ENCODE data around the gene C3orf22.
"Not testable (repeated sequence)": the region's sequence is repeated elsewhere in the genome, so short reads cannot be mapped to it uniquely, and the experiment has no call there.

The C3orf22 gene

DNA sequence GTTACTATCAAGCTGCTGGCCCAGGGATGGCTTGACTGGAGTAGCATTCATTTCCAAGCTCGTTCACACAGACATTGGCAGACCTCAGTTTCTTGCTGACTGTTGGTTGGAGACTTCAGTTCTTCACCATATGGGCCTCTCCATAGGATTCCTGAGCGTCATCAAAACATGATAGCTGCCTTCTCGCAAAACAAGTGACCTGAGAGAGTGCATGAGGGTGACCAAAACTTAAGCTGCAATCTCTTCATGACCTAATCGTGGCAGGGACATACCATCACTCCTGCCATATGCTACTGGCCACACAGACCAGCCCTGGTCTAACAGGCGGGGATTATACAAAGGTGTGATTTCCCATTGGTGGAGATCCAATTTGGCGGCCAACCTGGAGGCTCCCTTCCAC is 46.0 kb upstream of the C3orf22 start:
- Histone ChIP-seq H3K27me3 (ENCODE audit: insufficient read depth, low read length, poor library complexity, severe bottlenecking) (no peaks in the 10 kb centered on the region), H3K9ac (ENCODE audit: low read depth, low read length, poor library complexity, severe bottlenecking) (no peak overlapping the region), H3K4me1 (ENCODE audit: insufficient read depth, low read length, poor library complexity, severe bottlenecking) (peaks cover 34% of the 10 kb centered on the region), H3K4me2 (ENCODE audit: low read depth, low read length, poor library complexity, severe bottlenecking) (no peak overlapping the region), H4K20me1 (ENCODE audit: insufficient read depth, low read length, poor library complexity, severe bottlenecking) (no peaks in the 10 kb centered on the region), H3K9me3 (ENCODE audit: insufficient read depth, low read depth, low read length) (no peaks in the 10 kb centered on the region), H3K9me2 (replicated peaks; ENCODE audit: low read depth, low read length) (no peaks in the 10 kb centered on the region), H3F3A (ENCODE audit: low read depth) (no peaks in the 10 kb centered on the region), H3K36me3 (ENCODE audit: insufficient read depth, low read length) (peaks cover 14% of the 10 kb centered on the region; the same call in 1 of the 2 replicates), H3K79me2 (ENCODE audit: insufficient read depth, low read length) (no peaks in the 10 kb centered on the region), H2AFZ (ENCODE audit: low read length) (no peak overlapping the region), H3K4me3 (ENCODE audit: low read length, poor library complexity, severe bottlenecking) (no peak overlapping the region)
- TF ChIP-seq, protein P1, sequence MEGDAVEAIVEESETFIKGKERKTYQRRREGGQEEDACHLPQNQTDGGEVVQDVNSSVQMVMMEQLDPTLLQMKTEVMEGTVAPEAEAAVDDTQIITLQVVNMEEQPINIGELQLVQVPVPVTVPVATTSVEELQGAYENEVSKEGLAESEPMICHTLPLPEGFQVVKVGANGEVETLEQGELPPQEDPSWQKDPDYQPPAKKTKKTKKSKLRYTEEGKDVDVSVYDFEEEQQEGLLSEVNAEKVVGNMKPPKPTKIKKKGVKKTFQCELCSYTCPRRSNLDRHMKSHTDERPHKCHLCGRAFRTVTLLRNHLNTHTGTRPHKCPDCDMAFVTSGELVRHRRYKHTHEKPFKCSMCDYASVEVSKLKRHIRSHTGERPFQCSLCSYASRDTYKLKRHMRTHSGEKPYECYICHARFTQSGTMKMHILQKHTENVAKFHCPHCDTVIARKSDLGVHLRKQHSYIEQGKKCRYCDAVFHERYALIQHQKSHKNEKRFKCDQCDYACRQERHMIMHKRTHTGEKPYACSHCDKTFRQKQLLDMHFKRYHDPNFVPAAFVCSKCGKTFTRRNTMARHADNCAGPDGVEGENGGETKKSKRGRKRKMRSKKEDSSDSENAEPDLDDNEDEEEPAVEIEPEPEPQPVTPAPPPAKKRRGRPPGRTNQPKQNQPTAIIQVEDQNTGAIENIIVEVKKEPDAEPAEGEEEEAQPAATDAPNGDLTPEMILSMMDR (conservative IDR thresholded peaks at IDR 0.05; ENCODE audit: low read length): no peak
- TF ChIP-seq EZH2phosphoT487 (IDR thresholded peaks at IDR 0.05; ENCODE audit: borderline replicate concordance): no peak

DNA sequence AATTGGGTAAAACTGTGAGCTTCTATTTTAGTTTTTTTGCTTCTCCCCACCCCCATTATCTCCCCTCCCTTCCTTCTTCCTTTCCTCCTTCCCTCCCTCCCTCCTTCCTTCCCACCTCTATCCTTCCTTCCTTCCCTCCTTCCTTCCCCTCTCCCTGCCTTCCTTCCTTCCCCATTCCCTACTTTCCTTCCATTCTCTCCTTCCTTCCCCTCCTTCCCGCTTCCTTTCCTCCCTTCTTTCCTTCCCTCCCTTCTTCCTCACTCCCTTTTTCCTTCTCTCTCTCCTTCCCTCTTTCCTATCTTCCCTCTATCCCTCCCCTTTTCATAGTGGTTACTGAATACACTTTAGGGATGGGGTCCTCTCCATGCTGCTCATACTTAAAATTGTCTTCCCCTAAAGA is 40.4 kb upstream of the C3orf22 start:
- Histone ChIP-seq H3F3A (ENCODE audit: low read depth) (no peaks in the 10 kb centered on the region), H3K9me2 (replicated peaks; ENCODE audit: low read depth, low read length) (no peaks in the 10 kb centered on the region), H4K20me1 (ENCODE audit: insufficient read depth, low read length, poor library complexity, severe bottlenecking) (no peaks in the 10 kb centered on the region), H3K9ac (ENCODE audit: low read depth, low read length, poor library complexity, severe bottlenecking) (no peak overlapping the region), H3K79me2 (ENCODE audit: insufficient read depth, low read length) (no peaks in the 10 kb centered on the region), H3K4me2 (ENCODE audit: low read depth, low read length, poor library complexity, severe bottlenecking) (no peak overlapping the region), H3K4me3 (ENCODE audit: low read length, poor library complexity, severe bottlenecking) (no peak overlapping the region), H2AFZ (ENCODE audit: low read length) (no peak overlapping the region), H3K27me3 (ENCODE audit: insufficient read depth, low read length, poor library complexity, severe bottlenecking) (no peaks in the 10 kb centered on the region), H3K9me3 (ENCODE audit: insufficient read depth, low read depth, low read length) (no peaks in the 10 kb centered on the region; the same call in 1 of the 2 replicates), H3K36me3 (ENCODE audit: insufficient read depth, low read length) (no peaks in the 10 kb centered on the region), H3K4me1 (ENCODE audit: insufficient read depth, low read length, poor library complexity, severe bottlenecking) (peaks cover 28% of the 10 kb centered on the region)
- TF ChIP-seq, protein P1 (conservative IDR thresholded peaks at IDR 0.05; ENCODE audit: low read length): no peak
- TF ChIP-seq EZH2phosphoT487 (IDR thresholded peaks at IDR 0.05; ENCODE audit: borderline replicate concordance): no peak

DNA sequence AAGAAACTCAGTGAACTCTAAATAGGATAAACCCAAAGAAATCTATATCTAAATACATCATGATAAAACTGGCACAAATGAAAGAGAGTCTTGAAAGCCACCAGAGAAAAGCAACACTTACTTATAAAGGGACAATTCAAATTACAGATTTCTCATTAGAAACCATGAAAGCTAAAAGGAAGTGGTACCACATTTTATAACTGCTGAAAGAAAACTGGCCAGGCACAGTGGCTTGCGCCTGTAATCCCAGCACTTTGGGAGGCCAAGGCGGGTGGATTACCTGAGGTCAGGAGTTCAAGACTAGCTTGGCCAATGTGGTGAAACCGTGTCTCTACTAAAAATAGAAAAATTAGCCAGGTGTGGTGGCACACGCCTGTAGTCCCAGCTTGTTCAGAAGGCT is 36.7 kb upstream of the C3orf22 start:
- not testable (repeated sequence) for H4K20me1 ChIP-seq (ENCODE audit: insufficient read depth, low read length, poor library complexity, severe bottlenecking); H3K9me2 ChIP-seq (replicated peaks; ENCODE audit: low read depth, low read length)

DNA sequence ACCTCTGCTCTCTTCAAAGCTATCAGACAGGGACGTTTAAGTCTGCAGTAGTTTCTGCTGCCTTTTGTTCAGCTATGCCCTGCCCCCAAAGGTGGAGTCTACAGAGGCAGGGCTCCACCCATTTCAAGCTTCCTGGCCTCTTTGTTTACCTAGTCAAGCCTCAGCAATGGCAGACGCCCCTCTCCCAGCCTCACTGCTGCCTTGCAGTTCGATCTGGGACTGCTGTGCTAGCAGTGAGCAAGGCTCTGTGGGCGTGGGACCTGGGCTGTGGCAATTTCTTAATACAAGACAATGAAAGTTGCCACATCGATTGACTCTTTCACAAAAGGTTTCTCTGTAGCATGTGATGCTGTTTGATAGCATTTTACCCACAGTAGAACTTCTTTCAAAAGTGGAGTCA is 32.8 kb upstream of the C3orf22 start:
- not testable (repeated sequence) for H3F3A ChIP-seq (ENCODE audit: low read depth); H3K4me3 ChIP-seq (ENCODE audit: low read length, poor library complexity, severe bottlenecking); H3K36me3 ChIP-seq (ENCODE audit: insufficient read depth, low read length); H3K79me2 ChIP-seq (ENCODE audit: insufficient read depth, low read length); H3K9ac ChIP-seq (ENCODE audit: low read depth, low read length, poor library complexity, severe bottlenecking); H3K9me3 ChIP-seq (ENCODE audit: insufficient read depth, low read depth, low read length); H3K9me2 ChIP-seq (replicated peaks; ENCODE audit: low read depth, low read length); H3K4me2 ChIP-seq (ENCODE audit: low read depth, low read length, poor library complexity, severe bottlenecking); H2AFZ ChIP-seq (ENCODE audit: low read length); H3K4me1 ChIP-seq (ENCODE audit: insufficient read depth, low read length, poor library complexity, severe bottlenecking); H3K27me3 ChIP-seq (ENCODE audit: insufficient read depth, low read length, poor library complexity, severe bottlenecking); H4K20me1 ChIP-seq (ENCODE audit: insufficient read depth, low read length, poor library complexity, severe bottlenecking)

More for the DNA sequence above, 36.7 kb upstream of the C3orf22 start:
- H3K4me2 ChIP-seq (ENCODE audit: low read depth, low read length, poor library complexity, severe bottlenecking); H3K79me2 ChIP-seq (ENCODE audit: insufficient read depth, low read length); H3K4me3 ChIP-seq (ENCODE audit: low read length, poor library complexity, severe bottlenecking); H3F3A ChIP-seq (ENCODE audit: low read depth); H3K9me3 ChIP-seq (ENCODE audit: insufficient read depth, low read depth, low read length); H3K36me3 ChIP-seq (ENCODE audit: insufficient read depth, low read length); H3K9ac ChIP-seq (ENCODE audit: low read depth, low read length, poor library complexity, severe bottlenecking); H2AFZ ChIP-seq (ENCODE audit: low read length); H3K27me3 ChIP-seq (ENCODE audit: insufficient read depth, low read length, poor library complexity, severe bottlenecking): not testable (repeated sequence)
- H3K4me1 ChIP-seq (ENCODE audit: insufficient read depth, low read length, poor library complexity, severe bottlenecking): peaks cover 15% of the 10 kb centered on the region

Data from Loucy (cell line).